Epithelial cell of prostate (primary cell): ENCODE data around the gene NDFIP1.

ENCODE experiments used
- DNase-seq: peaks from one replicate; pipeline ENCODE4 v3.0.0-alpha.2; 2011; ENCODE audit warnings: low read depth, low spot score
- H3K27ac ChIP-seq: fragments of 450-650 bp; 2 replicates; pipeline ENCODE4 v1.5.1; 2017; ENCODE audit warnings: mild to moderate bottlenecking

The NDFIP1 gene

DNA sequence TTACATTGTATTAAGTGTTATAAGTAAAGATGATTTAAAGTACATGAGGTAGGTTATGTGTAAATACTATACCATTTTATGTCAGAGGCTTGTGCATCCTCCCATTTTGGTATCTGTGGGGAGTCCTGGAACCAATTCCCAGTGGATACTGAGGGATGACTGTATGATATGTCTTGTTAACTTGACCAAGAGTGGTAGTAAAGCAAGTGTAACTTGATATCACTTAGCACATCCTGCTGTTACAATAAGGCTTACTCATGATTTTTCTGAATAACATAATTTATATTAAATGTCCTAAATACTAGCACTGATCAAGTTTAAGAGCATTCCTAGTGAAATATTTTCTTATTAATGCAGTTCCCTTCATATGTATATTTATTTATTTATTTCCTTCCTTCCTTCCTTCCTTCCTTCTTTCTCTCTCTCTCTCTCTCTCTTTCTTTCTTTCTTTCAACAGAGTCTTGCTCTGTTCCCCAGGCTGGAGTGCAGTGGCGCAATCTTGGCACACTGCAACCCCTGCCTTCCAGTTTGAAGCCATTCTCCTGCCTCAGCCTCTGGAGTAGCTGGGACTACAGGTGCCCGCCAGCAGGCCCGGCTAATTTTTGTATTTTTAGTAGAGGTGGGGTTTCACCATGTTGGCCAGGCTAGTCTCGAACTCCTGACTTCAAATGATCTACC is 7.5 kb downstream of the NDFIP1 start:
- no peak for DNase-seq
- no peak overlapping the region for H3K27ac ChIP-seq

GRCh38 chr5:142117579-142118151 is 9.1 kb downstream of the NDFIP1 start:
- H3K27ac ChIP-seq, result no peak overlapping the region
- DNase-seq, result no peak

GRCh38 chr5:142118155-142118686 is 9.6 kb downstream of the NDFIP1 start:
- H3K27ac ChIP-seq, result no peak overlapping the region
- no peak for DNase-seq

DNA sequence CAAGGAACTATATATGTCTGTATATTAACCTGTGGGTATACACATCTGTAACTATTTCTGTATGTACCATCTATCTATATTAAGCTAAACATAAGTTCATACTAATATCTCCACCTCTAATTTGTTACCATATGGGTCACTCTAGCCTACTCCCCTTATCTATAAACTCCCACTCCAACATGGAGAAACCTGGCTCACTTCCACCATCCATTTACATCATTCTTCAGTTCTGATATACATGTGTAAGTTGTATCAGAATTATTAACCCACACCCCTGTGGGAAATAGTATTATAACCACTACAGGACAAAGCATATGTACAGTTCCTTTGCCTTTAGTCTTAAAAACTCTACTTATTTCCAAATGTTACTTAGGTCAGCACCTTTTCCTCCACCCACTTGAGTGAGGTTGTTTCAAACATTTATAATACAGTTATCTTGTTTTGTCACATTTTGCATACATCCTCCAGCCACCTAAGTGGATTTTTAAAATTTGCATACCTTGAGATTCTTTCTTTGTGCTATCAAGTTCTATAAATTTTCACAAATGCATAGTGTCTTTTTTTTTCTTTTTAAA is 10.6 kb downstream of the NDFIP1 start:
- DNase-seq, result no peak
- no peak overlapping the region for H3K27ac ChIP-seq

DNA sequence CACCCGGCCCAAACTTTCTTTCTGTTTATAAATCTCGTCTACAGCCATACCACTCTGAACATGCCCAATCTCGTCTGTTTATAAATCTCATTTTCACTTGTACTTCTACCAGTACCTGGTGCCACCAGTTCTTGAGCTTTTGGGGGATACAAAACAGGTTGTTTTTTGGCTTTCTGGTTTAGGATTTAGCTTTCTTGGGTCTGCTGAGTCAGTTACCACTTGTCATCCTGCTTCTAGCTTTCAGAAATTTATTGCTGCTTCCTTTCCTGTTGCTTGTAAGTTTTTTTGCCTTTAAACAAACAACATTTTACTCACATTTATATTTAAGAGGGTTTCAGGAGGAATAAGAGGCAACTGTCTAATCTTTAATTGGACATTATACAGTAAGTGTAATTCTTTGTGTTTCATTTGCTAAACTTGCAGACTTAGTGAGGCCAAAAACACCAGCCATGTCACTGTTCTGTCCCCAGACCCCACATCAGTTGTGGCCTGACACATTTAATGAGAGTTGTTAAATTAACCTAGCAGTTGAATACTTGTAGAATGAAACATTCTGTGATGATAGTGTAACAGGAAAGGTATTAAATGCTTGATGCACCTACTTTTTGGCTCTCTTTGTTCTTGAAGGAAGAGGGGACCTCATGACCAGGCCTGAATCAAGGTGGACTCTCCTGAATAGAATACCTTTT is 11.8 kb downstream of the NDFIP1 start:
- no peak for DNase-seq
- peak overlapping the region; percentile 4 for H3K27ac ChIP-seq

DNA sequence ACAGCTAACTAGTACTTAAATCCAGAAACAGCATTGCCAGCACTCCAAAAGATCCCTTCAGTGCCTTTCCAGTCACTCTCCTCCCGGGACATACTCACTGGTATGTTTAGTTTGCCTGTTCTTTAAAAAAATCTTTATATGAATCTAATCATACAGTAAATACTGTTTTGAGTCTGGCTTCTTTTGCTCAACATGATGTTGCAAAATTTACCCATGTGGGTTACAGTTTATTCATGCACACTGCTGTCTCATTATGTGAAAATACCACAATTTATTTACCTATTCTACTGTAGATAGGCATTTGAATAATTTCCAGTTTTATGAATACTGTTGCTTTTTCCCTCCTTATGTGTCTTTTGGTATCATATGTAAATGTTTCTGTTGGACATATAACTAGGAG is 13.5 kb downstream of the NDFIP1 start:
- DNase-seq, result no peak
- H3K27ac ChIP-seq, result no peak overlapping the region

- no peak overlapping the region for H3K27ac ChIP-seq
- no peak for DNase-seq
Measured at GRCh38 chr5:142125378-142125777, 16.8 kb downstream of the NDFIP1 start.

GRCh38 chr5:142125963-142126362 is 17.4 kb downstream of the NDFIP1 start:
- DNase-seq, result no peak
- no peak overlapping the region for H3K27ac ChIP-seq

GRCh38 chr5:142128675-142129208 is 20.2 kb downstream of the NDFIP1 start:
- no peak for DNase-seq

GRCh38 chr5:142129446-142130066 is 21.0 kb downstream of the NDFIP1 start:
- no peak for DNase-seq
- no peak overlapping the region for H3K27ac ChIP-seq

More at GRCh38 chr5:142128675-142129208, 20.2 kb downstream of the NDFIP1 start:
- H3K27ac ChIP-seq, result no peak overlapping the region

GRCh38 chr5:142131394-142131793 is 22.8 kb downstream of the NDFIP1 start:
- H3K27ac ChIP-seq, result no peak overlapping the region

GRCh38 chr5:142132916-142133315 is 24.3 kb downstream of the NDFIP1 start:
- no peak for DNase-seq
- H3K27ac ChIP-seq, result no peak overlapping the region

More at GRCh38 chr5:142131394-142131793, 22.8 kb downstream of the NDFIP1 start:
- no peak for DNase-seq

- H3K27ac ChIP-seq, result no peak overlapping the region
- DNase-seq, result no peak
Measured at GRCh38 chr5:142133330-142134206, 25.0 kb downstream of the NDFIP1 start.

GRCh38 chr5:142134331-142135010 is 25.9 kb downstream of the NDFIP1 start:
- no peak for DNase-seq
- H3K27ac ChIP-seq, result no peak overlapping the region

DNA sequence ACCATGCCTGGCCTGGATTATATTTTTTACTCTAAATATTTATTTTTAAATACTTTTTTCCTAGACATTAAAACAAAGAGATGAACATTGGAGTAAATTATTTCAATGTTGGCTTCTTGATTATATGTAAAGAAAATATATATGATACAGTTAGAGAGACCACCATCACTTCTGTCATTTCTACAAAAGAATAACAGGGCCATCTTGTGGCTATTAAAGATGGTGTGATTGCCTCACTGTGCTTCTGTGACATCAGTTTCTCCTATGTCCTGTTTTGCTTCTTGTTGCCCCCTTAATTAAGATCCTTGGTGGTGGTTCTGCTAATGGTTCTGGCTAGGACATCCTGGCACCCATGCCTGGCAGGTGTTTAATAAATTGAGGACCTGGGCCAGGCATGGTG is 32.9 kb downstream of the NDFIP1 start:
- H3K27ac ChIP-seq, result no peak overlapping the region
- DNase-seq, result no peak

- DNase-seq, result no peak
- H3K27ac ChIP-seq, result no peak overlapping the region
Measured at GRCh38 chr5:142143878-142144277, 35.3 kb downstream of the NDFIP1 start.

- DNase-seq, result no peak
- H3K27ac ChIP-seq, result no peak overlapping the region
Measured at GRCh38 chr5:142145106-142145900, 36.7 kb downstream of the NDFIP1 start.

DNA sequence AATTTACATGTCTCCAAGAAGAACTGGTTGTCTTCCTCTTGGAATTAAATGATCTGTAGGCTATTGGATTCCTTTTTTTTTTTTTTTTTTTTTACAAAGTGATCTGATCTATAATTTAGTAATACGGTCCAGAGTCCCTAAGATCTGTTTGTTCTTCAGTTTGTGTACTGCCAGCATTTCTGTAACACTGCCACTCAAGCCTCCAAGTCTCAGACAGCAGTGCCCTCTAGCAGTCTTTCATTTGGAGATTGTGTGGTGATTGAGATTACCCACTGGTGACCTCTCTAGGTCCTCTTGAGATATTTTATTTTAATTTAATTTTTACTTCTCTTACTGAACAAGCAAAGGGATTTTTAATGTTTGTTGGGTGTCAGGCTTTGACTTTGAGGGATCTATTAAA is 40.8 kb downstream of the NDFIP1 start:
- no peak for DNase-seq

More for the DNA sequence above, 40.8 kb downstream of the NDFIP1 start:
- no peak overlapping the region for H3K27ac ChIP-seq
